PFSK-1 (cell line): ENCODE results near the gene FMN1.

Experiments used
- FOXP2 ChIP-seq: optimal IDR thresholded peaks from 2 replicates; pipeline ENCODE3; 2011; ENCODE audit warnings: borderline replicate concordance, control low read depth, inconsistent platforms; ENCODE audit not compliant: insufficient read depth; ENCODE audit errors: extremely low read length, extremely low read depth
- POLR2AphosphoS5 ChIP-seq: IDR thresholded peaks from 2 replicates; pipeline ENCODE4 v1.6.1; 2012; ENCODE audit warnings: low read depth, mild to moderate bottlenecking, control low read depth, low read length, moderate library complexity
- SIN3A ChIP-seq: IDR thresholded peaks from 2 replicates; pipeline ENCODE4 v1.6.1; 2012; ENCODE audit warnings: mild to moderate bottlenecking, low read length, moderate library complexity, borderline replicate concordance; ENCODE audit not compliant: insufficient read depth
- TAF1 ChIP-seq: IDR thresholded peaks from 2 replicates; pipeline ENCODE4 v1.6.1; 2012; ENCODE audit warnings: low read length, control low read depth, borderline replicate concordance; ENCODE audit not compliant: insufficient read depth
- TF ChIP-seq, protein P1 (sequence below), 2 experiments: IDR thresholded peaks; 2 replicates each; pipeline versions ENCODE4 v1.6.1 to v1.8.0; 2011 to 2012; ENCODE audit warnings: low read depth in 2 of 2, low read length in 2 of 2, control low read depth in 1 of 2, inconsistent platforms in 1 of 2, mild to moderate bottlenecking in 1 of 2, moderate library complexity in 1 of 2; ENCODE audit not compliant: insufficient read depth in 1 of 2

The FMN1 gene

DNA sequence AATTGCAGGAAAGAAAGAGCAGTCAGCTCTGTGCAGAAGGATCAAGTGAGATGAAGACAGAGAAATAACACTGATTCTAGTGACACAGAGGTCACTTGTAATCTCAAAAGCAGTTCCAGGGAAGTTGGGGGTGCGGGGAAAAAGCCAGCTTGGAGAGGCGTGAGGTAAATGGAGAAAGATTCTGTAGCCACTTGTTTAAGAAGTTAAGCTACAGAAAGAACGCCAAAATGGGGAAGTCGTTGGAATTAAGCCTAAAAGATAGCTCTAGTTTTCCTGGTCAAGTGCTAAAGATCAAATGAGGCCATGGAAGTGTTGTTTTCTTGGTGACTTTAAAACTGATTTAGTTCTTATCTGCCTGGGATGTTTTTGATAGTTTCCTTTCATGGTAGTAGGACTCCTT, 324.7 kb downstream of the FMN1 start:
- TF ChIP-seq, protein P1, sequence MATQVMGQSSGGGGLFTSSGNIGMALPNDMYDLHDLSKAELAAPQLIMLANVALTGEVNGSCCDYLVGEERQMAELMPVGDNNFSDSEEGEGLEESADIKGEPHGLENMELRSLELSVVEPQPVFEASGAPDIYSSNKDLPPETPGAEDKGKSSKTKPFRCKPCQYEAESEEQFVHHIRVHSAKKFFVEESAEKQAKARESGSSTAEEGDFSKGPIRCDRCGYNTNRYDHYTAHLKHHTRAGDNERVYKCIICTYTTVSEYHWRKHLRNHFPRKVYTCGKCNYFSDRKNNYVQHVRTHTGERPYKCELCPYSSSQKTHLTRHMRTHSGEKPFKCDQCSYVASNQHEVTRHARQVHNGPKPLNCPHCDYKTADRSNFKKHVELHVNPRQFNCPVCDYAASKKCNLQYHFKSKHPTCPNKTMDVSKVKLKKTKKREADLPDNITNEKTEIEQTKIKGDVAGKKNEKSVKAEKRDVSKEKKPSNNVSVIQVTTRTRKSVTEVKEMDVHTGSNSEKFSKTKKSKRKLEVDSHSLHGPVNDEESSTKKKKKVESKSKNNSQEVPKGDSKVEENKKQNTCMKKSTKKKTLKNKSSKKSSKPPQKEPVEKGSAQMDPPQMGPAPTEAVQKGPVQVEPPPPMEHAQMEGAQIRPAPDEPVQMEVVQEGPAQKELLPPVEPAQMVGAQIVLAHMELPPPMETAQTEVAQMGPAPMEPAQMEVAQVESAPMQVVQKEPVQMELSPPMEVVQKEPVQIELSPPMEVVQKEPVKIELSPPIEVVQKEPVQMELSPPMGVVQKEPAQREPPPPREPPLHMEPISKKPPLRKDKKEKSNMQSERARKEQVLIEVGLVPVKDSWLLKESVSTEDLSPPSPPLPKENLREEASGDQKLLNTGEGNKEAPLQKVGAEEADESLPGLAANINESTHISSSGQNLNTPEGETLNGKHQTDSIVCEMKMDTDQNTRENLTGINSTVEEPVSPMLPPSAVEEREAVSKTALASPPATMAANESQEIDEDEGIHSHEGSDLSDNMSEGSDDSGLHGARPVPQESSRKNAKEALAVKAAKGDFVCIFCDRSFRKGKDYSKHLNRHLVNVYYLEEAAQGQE (IDR thresholded peaks at IDR 0.05; ENCODE audit: insufficient read depth in 1 of 2, low read depth in 2 of 2, low read length in 2 of 2) = no peak
- TF ChIP-seq FOXP2 (no peak), POLR2AphosphoS5 (no peak), TAF1 (no peak), SIN3A (no peak)

DNA sequence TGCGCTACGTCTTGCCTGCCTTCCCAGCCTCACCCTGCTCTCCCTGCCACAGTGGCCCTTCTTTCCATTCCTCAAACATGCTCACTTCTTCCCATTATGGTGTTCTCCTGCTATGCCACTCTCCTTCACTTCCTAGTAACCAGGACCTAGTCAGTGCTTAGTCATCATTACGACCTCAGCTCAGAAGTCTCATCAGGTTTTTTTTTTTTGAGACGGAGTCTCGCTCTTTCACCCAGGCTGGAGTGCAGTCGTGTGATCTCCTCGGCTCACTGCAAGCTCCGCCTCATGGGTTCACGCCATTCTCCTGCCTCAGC, 327.2 kb downstream of the FMN1 start:
- TF ChIP-seq FOXP2 = no peak
- TF ChIP-seq POLR2AphosphoS5 = no peak
- TF ChIP-seq, protein P1 (IDR thresholded peaks at IDR 0.05; ENCODE audit: insufficient read depth in 1 of 2, low read depth in 2 of 2, low read length in 2 of 2) = no peak
- no peak for TF ChIP-seq TAF1
- no peak for TF ChIP-seq SIN3A

DNA sequence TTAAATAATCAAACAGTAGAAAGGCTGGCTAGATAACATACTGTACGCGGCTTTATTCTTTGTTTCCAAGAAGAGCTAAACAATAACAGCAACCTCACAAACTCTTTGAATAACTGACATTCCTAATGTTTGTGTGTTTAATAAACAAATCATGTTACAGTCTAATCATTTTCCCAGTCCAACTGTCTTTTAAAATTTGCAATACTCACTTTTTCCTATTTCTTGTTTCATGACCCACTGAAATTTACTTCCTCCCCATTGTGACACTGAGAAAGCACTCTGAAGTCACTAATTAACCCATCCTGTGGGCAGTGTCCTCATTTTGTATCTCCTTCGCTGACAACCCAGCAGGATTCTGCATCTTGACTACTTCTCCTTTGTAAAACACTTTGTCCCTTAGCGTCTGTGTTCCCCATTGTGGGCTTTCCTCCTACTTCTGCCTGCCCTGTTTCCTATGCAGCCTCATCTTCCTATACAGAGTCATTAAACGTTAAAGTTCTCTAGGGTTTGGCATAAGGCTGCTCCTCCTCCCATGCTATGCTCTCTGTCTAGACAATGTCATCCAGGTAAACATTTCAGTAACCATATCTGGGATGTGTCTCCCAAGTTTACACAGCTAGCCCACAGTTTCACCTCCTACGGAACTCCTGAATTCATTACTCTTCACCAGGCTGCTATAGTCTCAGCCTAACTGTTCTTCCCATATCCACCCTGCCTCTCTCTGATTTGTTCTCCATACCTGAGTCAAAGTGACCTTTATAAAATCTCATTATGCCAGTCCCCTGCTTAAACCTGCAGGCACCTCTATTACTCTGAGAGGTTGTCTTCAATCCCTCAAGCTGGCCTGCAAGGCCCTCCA, 327.8 kb downstream of the FMN1 start:
- no peak for TF ChIP-seq POLR2AphosphoS5
- TF ChIP-seq TAF1 = no peak
- TF ChIP-seq, protein P1 (IDR thresholded peaks at IDR 0.05; ENCODE audit: insufficient read depth in 1 of 2, low read depth in 2 of 2, low read length in 2 of 2) = no peak
- TF ChIP-seq FOXP2 = no peak
- TF ChIP-seq SIN3A = no peak

DNA sequence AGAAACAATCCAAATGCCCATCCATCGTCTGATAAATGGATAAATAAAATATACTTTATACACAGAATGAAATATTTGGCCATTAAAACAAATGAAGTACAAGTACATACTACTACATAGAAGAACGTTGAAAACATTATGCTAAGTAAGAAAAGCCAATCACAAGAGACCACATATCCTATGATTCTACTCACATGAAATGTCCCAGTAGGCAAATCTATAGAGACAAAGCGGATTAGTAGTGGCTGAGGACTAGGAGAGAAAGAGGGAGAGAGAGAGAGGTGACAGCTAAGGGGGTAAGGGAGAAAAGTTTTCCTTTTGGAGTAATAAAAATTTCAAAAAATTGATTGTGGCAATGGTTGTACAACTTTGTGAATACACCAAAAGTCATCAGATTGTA, 329.7 kb downstream of the FMN1 start:
- TF ChIP-seq, protein P1 (IDR thresholded peaks at IDR 0.05; ENCODE audit: insufficient read depth in 1 of 2, low read depth in 2 of 2, low read length in 2 of 2) = no peak
- TF ChIP-seq POLR2AphosphoS5 (no peak), TAF1 (no peak), FOXP2 (no peak), SIN3A (no peak)
